Panc1 (cell line): Measurements from ENCODE around the gene DUSP14. TPM values are rescaled to one million over a fixed set of nuclear protein-coding genes. Genes with fewer than 3 reads are reported as not detected.
A peak's percentile ranks its signal among the peaks of the same experiment; 100 is the strongest.
"Not testable (repeated sequence)": the region's sequence is repeated elsewhere in the genome, so short reads cannot be mapped to it uniquely, and the experiment has no call there.

ENCODE experiments used
- ATAC-seq: fragments of 200-7000 bp; cut with Tn5 transposase; 2 replicates; pipeline ENCODE4 v1.9.1; 2020; ENCODE audit warnings: mild to moderate bottlenecking, moderate library complexity
- BruUV-seq: library from RNA; stranded (reverse); fragments of 400-500 nt; replicated peaks from 2 replicates; lab custom pipeline; 2021; lab: Mats Ljungman, UMichigan
- CTCF ChIA-PET: fragments of 300-600 bp; sonication (Branson Sonifier 250); formaldehyde crosslinking; loops from one replicate; lab custom pipeline; 2022; ENCODE audit warnings: antibody characterized with exemption; lab: Charles Lee
- POLR2A ChIA-PET: fragments of 300-600 bp; sonication (Branson Sonifier 250); formaldehyde crosslinking; loops from one replicate; lab custom pipeline; 2022; ENCODE audit warnings: antibody characterized with exemption; lab: Charles Lee
- DNase-seq: peaks from one replicate; pipeline ENCODE4 v3.0.0-alpha.2; 2010; ENCODE audit warnings: low read depth, low spot score
- H3K27ac ChIP-seq: 2 replicates; pipeline ENCODE4 v1.5.1; 2011; ENCODE audit warnings: mild to moderate bottlenecking, low read length, inconsistent platforms
- H3K27me3 ChIP-seq: fragments of 200-500 bp; sonication (Bioruptor generic); 2 replicates; pipeline ENCODE4 v1.6.0; 2014; ENCODE audit warnings: low read length, inconsistent platforms; ENCODE audit not compliant: control insufficient read depth, insufficient read depth
- H3K36me3 ChIP-seq: fragments of 200-500 bp; sonication (Bioruptor generic); 2 replicates; pipeline ENCODE4 v1.5.1; 2014; ENCODE audit warnings: inconsistent platforms, mild to moderate bottlenecking, low read length, moderate library complexity; ENCODE audit not compliant: control insufficient read depth, insufficient read depth
- H3K4me1 ChIP-seq: 2 replicates; pipeline ENCODE4 v1.5.1; 2011; ENCODE audit warnings: inconsistent platforms, mild to moderate bottlenecking, low read length, moderate library complexity; ENCODE audit not compliant: control insufficient read depth, insufficient read depth
- H3K4me3 ChIP-seq, 2 experiments: 2 replicates each; pipeline ENCODE4 v1.5.1; 2011 to 2012; ENCODE audit warnings: low read depth in 2 of 2, low read length in 2 of 2, mild to moderate bottlenecking in 2 of 2, inconsistent platforms in 1 of 2, moderate library complexity in 1 of 2
- H3K9me3 ChIP-seq: fragments of 200-500 bp; sonication (Bioruptor generic); 2 replicates; pipeline ENCODE4 v1.5.1; 2014; ENCODE audit warnings: low read depth, mild to moderate bottlenecking, inconsistent platforms, low read length, moderate library complexity; ENCODE audit not compliant: control insufficient read depth, insufficient read depth
- POLR2AphosphoS5 ChIP-seq: IDR thresholded peaks from 2 replicates; pipeline ENCODE4 v1.6.1; 2012; ENCODE audit warnings: mild to moderate bottlenecking, low read depth, low read length, moderate library complexity
- REST ChIP-seq, 2 experiments: IDR thresholded peaks; 2 replicates each; pipeline ENCODE4 v1.6.1; 2011 to 2012; ENCODE audit warnings: low read depth in 2 of 2, control low read depth in 1 of 2, low read length in 1 of 2, mild to moderate bottlenecking in 1 of 2, moderate library complexity in 1 of 2; ENCODE audit not compliant: insufficient read depth in 1 of 2
- SIN3A ChIP-seq: IDR thresholded peaks from 2 replicates; pipeline ENCODE4 v1.6.1; 2012; ENCODE audit warnings: low read depth, mild to moderate bottlenecking, low read length, moderate library complexity, borderline replicate concordance; ENCODE audit not compliant: insufficient read depth
- TCF7L2 ChIP-seq: IDR thresholded peaks from 2 replicates; pipeline ENCODE4 v1.6.1; 2011; ENCODE audit warnings: mild to moderate bottlenecking, low read depth, low read length, inconsistent platforms
- in situ Hi-C: cut with HindIII; loops from 2 replicates; pipeline ENCODE4 v1.10.0; 2016; ENCODE audit warnings: low sequenced_read_pairs, low pct_unique_long_range_greater_than_20kb
- intact Hi-C: fragments of 100-400 bp; cut with micrococcal nuclease; formaldehyde crosslinking; loops from one replicate; pipeline ENCODE4 v1.10.0; 2022; ENCODE audit not compliant: unreplicated experiment
- total RNA-seq: library from RNA; stranded (reverse); gene quantifications from one replicate; pipeline ENCODE4 v1.2.1, GENCODE V29; 2021; ENCODE audit not compliant: unreplicated experiment
- TF ChIP-seq, protein P1 (sequence below): fragments of 450-650 bp; IDR thresholded peaks from 2 replicates; pipeline ENCODE4 v1.5.1; 2017; ENCODE audit warnings: mild to moderate bottlenecking

DUSP14 gene
- total RNA-seq, 1 experiment from 2014 or later = 23.1 TPM

DNA sequence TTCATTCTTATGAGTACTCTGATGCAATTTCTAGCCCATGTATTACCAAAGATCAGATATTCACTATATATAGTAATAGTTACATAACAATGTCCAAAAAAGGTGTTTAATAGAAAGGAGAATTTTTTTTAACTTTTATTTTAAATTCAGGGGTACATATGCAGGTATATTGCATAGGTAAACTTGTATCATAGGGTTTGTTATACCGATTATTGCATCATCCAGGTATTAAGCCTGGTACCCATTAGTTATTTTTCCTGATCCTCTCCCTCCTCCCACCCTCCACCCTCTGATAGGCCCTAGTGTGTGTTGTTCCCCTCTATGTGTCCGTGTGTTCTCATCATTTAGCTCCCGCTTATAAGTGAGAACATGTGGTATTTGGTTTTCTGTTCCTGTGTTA, 31.9 kb upstream of the DUSP14 start:
- H3K27ac ChIP-seq, H3K36me3 ChIP-seq, DNase-seq, H3K4me3 ChIP-seq, H3K9me3 ChIP-seq, POLR2A ChIA-PET, intact Hi-C loops, H3K4me1 ChIP-seq, ATAC-seq, BruUV-seq, H3K27me3 ChIP-seq, in situ Hi-C loops, CTCF ChIA-PET: not testable (repeated sequence)

DNA sequence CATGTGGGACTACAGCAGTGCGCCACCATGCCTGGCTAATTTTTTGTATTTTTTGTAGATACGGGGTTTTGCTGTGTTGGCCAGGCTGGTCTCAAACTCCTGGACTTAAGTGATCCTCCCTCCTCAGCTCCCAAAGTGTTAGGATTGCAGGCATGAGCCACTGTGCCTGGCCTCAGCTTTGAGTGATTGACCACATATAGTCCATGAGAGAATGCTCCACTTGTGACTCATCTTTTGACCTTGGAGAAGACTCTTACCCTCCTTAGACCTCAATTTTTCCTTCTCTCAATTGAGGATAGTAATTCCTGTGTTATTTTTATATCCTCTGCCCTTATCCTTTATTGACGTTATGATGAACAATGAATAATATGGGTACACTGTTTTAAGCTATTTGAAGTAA, 30.9 kb upstream of the DUSP14 start:
- in situ Hi-C loops = no loop called here
- Histone ChIP-seq H3K9me3 (no peaks in the 10 kb centered on the region), H3K36me3 (no peaks in the 10 kb centered on the region), H3K4me3 (no peak overlapping the region), H3K27ac (no peak overlapping the region), H3K4me1 (no peaks in the 10 kb centered on the region), H3K27me3 (no peaks in the 10 kb centered on the region)
- no TSS peak for BruUV-seq
- TF ChIP-seq POLR2AphosphoS5 (no peak), SIN3A (no peak), TCF7L2 (no peak), REST (IDR thresholded peaks at IDR 0.05; ENCODE audit: insufficient read depth in 1 of 2, low read depth in 2 of 2, low read length in 1 of 2) (no peak)
- TF ChIP-seq, protein P1, sequence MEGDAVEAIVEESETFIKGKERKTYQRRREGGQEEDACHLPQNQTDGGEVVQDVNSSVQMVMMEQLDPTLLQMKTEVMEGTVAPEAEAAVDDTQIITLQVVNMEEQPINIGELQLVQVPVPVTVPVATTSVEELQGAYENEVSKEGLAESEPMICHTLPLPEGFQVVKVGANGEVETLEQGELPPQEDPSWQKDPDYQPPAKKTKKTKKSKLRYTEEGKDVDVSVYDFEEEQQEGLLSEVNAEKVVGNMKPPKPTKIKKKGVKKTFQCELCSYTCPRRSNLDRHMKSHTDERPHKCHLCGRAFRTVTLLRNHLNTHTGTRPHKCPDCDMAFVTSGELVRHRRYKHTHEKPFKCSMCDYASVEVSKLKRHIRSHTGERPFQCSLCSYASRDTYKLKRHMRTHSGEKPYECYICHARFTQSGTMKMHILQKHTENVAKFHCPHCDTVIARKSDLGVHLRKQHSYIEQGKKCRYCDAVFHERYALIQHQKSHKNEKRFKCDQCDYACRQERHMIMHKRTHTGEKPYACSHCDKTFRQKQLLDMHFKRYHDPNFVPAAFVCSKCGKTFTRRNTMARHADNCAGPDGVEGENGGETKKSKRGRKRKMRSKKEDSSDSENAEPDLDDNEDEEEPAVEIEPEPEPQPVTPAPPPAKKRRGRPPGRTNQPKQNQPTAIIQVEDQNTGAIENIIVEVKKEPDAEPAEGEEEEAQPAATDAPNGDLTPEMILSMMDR = no peak
- DNase-seq (no peak), ATAC-seq (no peak)
- POLR2A ChIA-PET = no interaction called here
- CTCF ChIA-PET = interaction anchor here (0.7 kb wide), 1 partner anchor 202 kb away, joined by 4 read pairs; no protein-coding TSS in a partner anchor
- intact Hi-C loops = no loop called here

- Histone ChIP-seq H3K27me3 (no peaks in the 10 kb centered on the region), H3K36me3 (no peaks in the 10 kb centered on the region), H3K4me3 (no peak overlapping the region), H3K9me3 (no peaks in the 10 kb centered on the region), H3K4me1 (no peaks in the 10 kb centered on the region), H3K27ac (no peak overlapping the region)
- DNase-seq (no peak), ATAC-seq (no peak)
- TF ChIP-seq SIN3A = no peak
- no peak for TF ChIP-seq POLR2AphosphoS5
- TF ChIP-seq REST (IDR thresholded peaks at IDR 0.05; ENCODE audit: insufficient read depth in 1 of 2, low read depth in 2 of 2, low read length in 1 of 2) = no peak
- TSS peak; percentile 43 for BruUV-seq
- intact Hi-C loops = no loop called here
- CTCF ChIA-PET = no interaction called here
- in situ Hi-C loops = no loop called here
- POLR2A ChIA-PET = no interaction called here
These were observed 28.0 kb upstream of the DUSP14 start for GRCh38 chr17:37461668-37462067.
